ENCODE data around the gene PRKCG.

Gene PRKCG

GRCh38 chr19:53897459-53897858 is 15.5 kb downstream of the PRKCG start:
- in situ Hi-C loops (cut with HindIII; ENCODE audit: low sequenced_read_pairs), result loop anchor here (10.0 kb wide), 1 partner anchor 103 kb away; no protein-coding TSS in a partner anchor

GRCh38 chr19:53898166-53898565 is 16.2 kb downstream of the PRKCG start:
- in situ Hi-C loops (cut with HindIII; ENCODE audit: low sequenced_read_pairs), result loop anchor here (10.0 kb wide), 1 partner anchor 103 kb away; no protein-coding TSS in a partner anchor

- in situ Hi-C loops (cut with HindIII; ENCODE audit: low sequenced_read_pairs), result loop anchor here (10.0 kb wide), 1 partner anchor 104 kb away; no protein-coding TSS in a partner anchor
These were observed 16.8 kb downstream of the PRKCG start for GRCh38 chr19:53898636-53899341.

- in situ Hi-C loops (cut with HindIII; ENCODE audit: low sequenced_read_pairs), result loop anchor here (10.0 to 25.0 kb wide), 2 partner anchors 54 to 137 kb away; no protein-coding TSS in a partner anchor
These were observed 18.3 kb downstream of the PRKCG start for GRCh38 chr19:53900191-53900860.

- in situ Hi-C loops (cut with HindIII; ENCODE audit: low sequenced_read_pairs), result loop anchor here (10.0 to 25.0 kb wide), 2 partner anchors 52 to 134 kb away; no protein-coding TSS in a partner anchor
These were observed 21.2 kb downstream of the PRKCG start for GRCh38 chr19:53903055-53903680.

- in situ Hi-C loops (cut with HindIII; ENCODE audit: low sequenced_read_pairs), result loop anchor here (10.0 to 25.0 kb wide), 2 partner anchors 50 to 132 kb away; no protein-coding TSS in a partner anchor
These were observed 22.9 kb downstream of the PRKCG start for GRCh38 chr19:53904909-53905308.

GRCh38 chr19:53905787-53906186 is 23.8 kb downstream of the PRKCG start:
- in situ Hi-C loops (cut with HindIII; ENCODE audit: low sequenced_read_pairs), result loop anchor here (10.0 to 25.0 kb wide), 2 partner anchors 49 to 132 kb away; no protein-coding TSS in a partner anchor

GRCh38 chr19:53906211-53907192 is 24.5 kb downstream of the PRKCG start:
- in situ Hi-C loops (cut with HindIII; ENCODE audit: low sequenced_read_pairs), result loop anchor here (10.0 to 25.0 kb wide), 2 partner anchors 48 to 131 kb away; no protein-coding TSS in a partner anchor

- in situ Hi-C loops (cut with HindIII; ENCODE audit: low sequenced_read_pairs), result loop anchor here (10.0 to 25.0 kb wide), 2 partner anchors 48 to 130 kb away; no protein-coding TSS in a partner anchor
These were observed 25.2 kb downstream of the PRKCG start for GRCh38 chr19:53907193-53907581.

GRCh38 chr19:53907690-53908089 is 25.7 kb downstream of the PRKCG start:
- in situ Hi-C loops (cut with HindIII; ENCODE audit: low sequenced_read_pairs), result loop anchor here (10.0 to 25.0 kb wide), 2 partner anchors 47 to 130 kb away; no protein-coding TSS in a partner anchor

- in situ Hi-C loops (cut with HindIII; ENCODE audit: low sequenced_read_pairs), result loop anchor here (10.0 to 25.0 kb wide), 2 partner anchors 46 to 129 kb away; no protein-coding TSS in a partner anchor
These were observed 26.3 kb downstream of the PRKCG start for GRCh38 chr19:53908106-53908934.

GRCh38 chr19:53908935-53909415 is 27.0 kb downstream of the PRKCG start, which contains the start of gene CACNG7:
CACNG7 (plus strand) TSS chr19:53909278; CDS start chr19:53912832, 3,554 bp downstream.
- in situ Hi-C loops (cut with HindIII; ENCODE audit: low sequenced_read_pairs), result loop anchor here (10.0 to 25.0 kb wide), 2 partner anchors 46 to 128 kb away; no protein-coding TSS in a partner anchor

- in situ Hi-C loops (cut with HindIII; ENCODE audit: low sequenced_read_pairs), result loop anchor here (10.0 to 25.0 kb wide), 2 partner anchors 45 to 128 kb away; no protein-coding TSS in a partner anchor
These were observed 27.6 kb downstream of the PRKCG start for GRCh38 chr19:53909471-53910169.

GRCh38 chr19:53910170-53910518 is 28.1 kb downstream of the PRKCG start:
- in situ Hi-C loops (cut with HindIII; ENCODE audit: low sequenced_read_pairs), result loop anchor here (25.0 kb wide), 1 partner anchor 127 kb away; no protein-coding TSS in a partner anchor

- in situ Hi-C loops (cut with HindIII; ENCODE audit: low sequenced_read_pairs), result loop anchor here (25.0 kb wide), 1 partner anchor 125 kb away; no protein-coding TSS in a partner anchor
These were observed 30.7 kb downstream of the PRKCG start for GRCh38 chr19:53912653-53913052.

- in situ Hi-C loops (cut with HindIII; ENCODE audit: low sequenced_read_pairs), result loop anchor here (25.0 kb wide), 1 partner anchor 122 kb away; no protein-coding TSS in a partner anchor
These were observed 33.0 kb downstream of the PRKCG start for GRCh38 chr19:53915000-53915399.

- in situ Hi-C loops (cut with HindIII; ENCODE audit: low sequenced_read_pairs), result loop anchor here (25.0 kb wide), 1 partner anchor 121 kb away; no protein-coding TSS in a partner anchor
These were observed 34.0 kb downstream of the PRKCG start for GRCh38 chr19:53916004-53916403.

Data from endothelial cell of hepatic sinusoid (primary cell).